GM19455 (cell line): ENCODE results near the gene RGS17.

ENCODE experiments used
- ATAC-seq: cut with Tn5 transposase; IDR thresholded peaks from one replicate; pipeline ENCODE4 v1.9.1; 2021; ENCODE audit not compliant: unreplicated experiment

The RGS17 gene

GRCh38 chr6:152957796-152958195, 173.3 kb downstream of the RGS17 start:
- no peak for ATAC-seq
